ENCODE results near the gene ITPKB. TPM values are rescaled to one million over a fixed set of nuclear protein-coding genes. Genes with fewer than 3 reads are reported as not detected.

ITPKB gene
- polyA plus RNA-seq, 3 donors from 2014 or later: 14.1 to 37.8 (median 18.7) TPM

DNA sequence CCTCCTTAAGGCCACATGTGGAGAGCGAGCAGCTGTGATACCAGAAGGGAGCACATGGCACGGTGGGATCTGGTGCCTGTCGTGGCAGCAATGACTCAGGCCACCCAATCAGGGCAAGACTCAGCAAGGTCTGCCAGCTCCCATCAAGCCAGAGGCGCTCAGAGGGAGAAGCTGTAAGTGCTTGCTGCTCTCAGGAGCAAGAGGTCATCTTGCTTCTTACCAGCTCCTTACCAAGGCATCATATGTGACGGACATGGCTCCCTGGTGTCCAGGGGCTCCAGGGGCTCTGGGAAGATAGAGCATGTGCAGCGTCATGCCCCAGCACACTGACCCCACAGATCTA is 72.9 kb downstream of the ITPKB start:
- H3K36me3 Mint-ChIP-seq: no peaks in the 10 kb centered on the region

GRCh38 chr1:226665505-226666163 is 73.4 kb downstream of the ITPKB start:
- Mint-ChIP-seq H3K4me1 (peaks cover 91 to 94% of the 10 kb centered on the region in 2 donors), H3K36me3 (no peaks in the 10 kb centered on the region), H3K4me3 (peak overlapping the region; percentile 63 to 74 (median 69)), H3K27ac (peak overlapping the region in 4 of 6 donors; percentile 99 to 100 (median 100)), H3K27me3 (ENCODE audit: low read depth in 3 of 3) (peaks cover 17 to 28% (median 17%) of the 10 kb centered on the region in 3 donors), H3K9me3 (no peaks in the 10 kb centered on the region)
- DNase-seq: peak in 1 of 3 donors; percentile 48

More for the DNA sequence above, 72.9 kb downstream of the ITPKB start:
- Mint-ChIP-seq H3K4me1 (peaks cover 90 to 94% of the 10 kb centered on the region in 2 donors), H3K27ac (peak overlapping the region in 4 of 6 donors; percentile 99 to 100 (median 100)), H3K27me3 (ENCODE audit: low read depth in 3 of 3) (peaks cover 16 to 28% (median 17%) of the 10 kb centered on the region in 3 donors), H3K9me3 (no peaks in the 10 kb centered on the region), H3K4me3 (peak overlapping the region; percentile 63 to 74 (median 69))
- no peak for DNase-seq

GRCh38 chr1:226664413-226665101 is 74.5 kb downstream of the ITPKB start:
- peaks cover 0 to 3% (median 0%) of the 10 kb centered on the region in 3 donors for H3K36me3 Mint-ChIP-seq
- no peak for DNase-seq
- peak overlapping the region in 4 of 6 donors; percentile 99 to 100 (median 100) for H3K27ac Mint-ChIP-seq
- H3K9me3 Mint-ChIP-seq: no peaks in the 10 kb centered on the region
- peak overlapping the region; percentile 73 to 87 (median 81) for H3K4me3 Mint-ChIP-seq
- peaks cover 17 to 31% (median 20%) of the 10 kb centered on the region in 3 donors for H3K27me3 Mint-ChIP-seq (ENCODE audit: low read depth in 3 of 3)
- peaks cover 95 to 99% of the 10 kb centered on the region in 2 donors for H3K4me1 Mint-ChIP-seq

- H3K9me3 Mint-ChIP-seq: no peaks in the 10 kb centered on the region
- peaks cover 17 to 31% (median 20%) of the 10 kb centered on the region in 3 donors for H3K27me3 Mint-ChIP-seq (ENCODE audit: low read depth in 3 of 3)
- peak overlapping the region; percentile 73 to 87 (median 81) for H3K4me3 Mint-ChIP-seq
- H3K4me1 Mint-ChIP-seq: peaks cover 94 to 95% of the 10 kb centered on the region in 2 donors
- peak overlapping the region in 4 of 6 donors; percentile 99 to 100 (median 100) for H3K27ac Mint-ChIP-seq
- H3K36me3 Mint-ChIP-seq: peaks cover 0 to 3% (median 0%) of the 10 kb centered on the region in 3 donors
- no peak for DNase-seq
These were observed 75.8 kb downstream of the ITPKB start for GRCh38 chr1:226663327-226663704.

- no peaks in the 10 kb centered on the region for H3K9me3 Mint-ChIP-seq
- DNase-seq: peak; percentile 94 to 96 (median 94)
- H3K4me3 Mint-ChIP-seq: peak overlapping the region; percentile 73 to 87 (median 81)
- peaks cover 0 to 3% (median 0%) of the 10 kb centered on the region in 3 donors for H3K36me3 Mint-ChIP-seq
- peak overlapping the region in 4 of 6 donors; percentile 99 to 100 (median 100) for H3K27ac Mint-ChIP-seq
- peaks cover 17 to 31% (median 20%) of the 10 kb centered on the region in 3 donors for H3K27me3 Mint-ChIP-seq (ENCODE audit: low read depth in 3 of 3)
- peaks cover 89 to 95% of the 10 kb centered on the region in 2 donors for H3K4me1 Mint-ChIP-seq
These were observed 76.3 kb downstream of the ITPKB start for GRCh38 chr1:226662642-226663326.

DNA sequence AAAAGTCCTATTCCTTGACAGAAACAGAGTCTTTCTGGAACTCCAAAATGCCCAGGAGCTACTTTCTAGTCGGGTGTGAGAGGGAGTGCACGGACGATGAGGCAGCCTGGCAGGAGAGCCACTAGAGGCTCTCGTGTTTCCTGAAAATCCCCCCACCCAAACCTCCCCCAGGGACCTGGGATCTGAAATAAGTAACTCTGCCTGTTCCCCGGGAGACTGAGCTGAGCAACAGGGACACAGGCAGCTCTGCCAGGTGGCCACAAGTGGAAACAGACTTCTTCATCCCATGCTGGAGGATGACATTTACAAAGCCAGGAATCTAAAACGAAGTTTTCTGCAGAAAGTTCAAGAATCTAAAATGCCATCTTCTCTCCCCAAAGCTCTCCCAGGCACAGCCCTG is 77.1 kb downstream of the ITPKB start:
- H3K4me1 Mint-ChIP-seq: peaks cover 81 to 88% of the 10 kb centered on the region in 2 donors
- DNase-seq: no peak
- H3K36me3 Mint-ChIP-seq: peaks cover 0 to 3% (median 0%) of the 10 kb centered on the region in 3 donors
- H3K4me3 Mint-ChIP-seq: peak overlapping the region; percentile 73 to 87 (median 81)
- H3K27ac Mint-ChIP-seq: peak overlapping the region in 4 of 6 donors; percentile 99 to 100 (median 100)
- H3K9me3 Mint-ChIP-seq: no peaks in the 10 kb centered on the region
- peaks cover 17 to 28% (median 20%) of the 10 kb centered on the region in 3 donors for H3K27me3 Mint-ChIP-seq (ENCODE audit: low read depth in 3 of 3)

GRCh38 chr1:226661271-226661670 is 77.8 kb downstream of the ITPKB start:
- H3K4me3 Mint-ChIP-seq: peak overlapping the region; percentile 73 to 87 (median 81)
- peaks cover 0 to 3% (median 0%) of the 10 kb centered on the region in 3 donors for H3K36me3 Mint-ChIP-seq
- peaks cover 17 to 27% (median 17%) of the 10 kb centered on the region in 3 donors for H3K27me3 Mint-ChIP-seq (ENCODE audit: low read depth in 3 of 3)
- peak overlapping the region in 4 of 6 donors; percentile 99 to 100 (median 100) for H3K27ac Mint-ChIP-seq
- DNase-seq: no peak
- no peaks in the 10 kb centered on the region for H3K9me3 Mint-ChIP-seq
- peaks cover 74 to 81% of the 10 kb centered on the region in 2 donors for H3K4me1 Mint-ChIP-seq

- no peaks in the 10 kb centered on the region for H3K9me3 Mint-ChIP-seq
- H3K4me3 Mint-ChIP-seq: peak overlapping the region; percentile 73 to 87 (median 81)
- H3K27ac Mint-ChIP-seq: peak overlapping the region in 4 of 6 donors; percentile 99 to 100 (median 100)
- peaks cover 67 to 74% of the 10 kb centered on the region in 2 donors for H3K4me1 Mint-ChIP-seq
- peak in 1 of 3 donors; percentile 50 for DNase-seq
- peaks cover 17 to 23% (median 17%) of the 10 kb centered on the region in 3 donors for H3K27me3 Mint-ChIP-seq (ENCODE audit: low read depth in 3 of 3)
- H3K36me3 Mint-ChIP-seq: peaks cover 0 to 3% (median 0%) of the 10 kb centered on the region in 3 donors
These were observed 78.5 kb downstream of the ITPKB start for GRCh38 chr1:226660410-226661182.

- Mint-ChIP-seq H3K4me3 (peak overlapping the region in 1 of 5 donors; percentile 80), H3K27ac (peak overlapping the region in 4 of 6 donors; percentile 99 to 100 (median 100)), H3K9me3 (no peaks in the 10 kb centered on the region), H3K4me1 (peaks cover 58 to 65% of the 10 kb centered on the region in 2 donors), H3K36me3 (peaks cover 0 to 3% (median 0%) of the 10 kb centered on the region in 3 donors), H3K27me3 (ENCODE audit: low read depth in 3 of 3) (peaks cover 17 to 22% (median 17%) of the 10 kb centered on the region in 3 donors)
- no peak for DNase-seq
These were observed 79.4 kb downstream of the ITPKB start for GRCh38 chr1:226659641-226660040.

- Mint-ChIP-seq H3K36me3 (peaks cover 0 to 3% (median 0%) of the 10 kb centered on the region in 3 donors), H3K4me1 (peaks cover 53 to 60% of the 10 kb centered on the region in 2 donors), H3K4me3 (no peak overlapping the region), H3K9me3 (no peaks in the 10 kb centered on the region), H3K27ac (peak overlapping the region in 4 of 6 donors; percentile 65 to 100 (median 72)), H3K27me3 (ENCODE audit: low read depth in 3 of 3) (peaks cover 14 to 22% (median 17%) of the 10 kb centered on the region in 3 donors)
- no peak for DNase-seq
These were observed 79.9 kb downstream of the ITPKB start for GRCh38 chr1:226659136-226659535.

- Mint-ChIP-seq H3K27me3 (ENCODE audit: low read depth in 3 of 3) (peaks cover 14 to 25% (median 17%) of the 10 kb centered on the region in 3 donors), H3K27ac (peak overlapping the region in 4 of 6 donors; percentile 65 to 100 (median 72)), H3K4me3 (no peak overlapping the region), H3K9me3 (no peaks in the 10 kb centered on the region), H3K36me3 (peaks cover 0 to 3% (median 0%) of the 10 kb centered on the region in 3 donors), H3K4me1 (peaks cover 48 to 55% of the 10 kb centered on the region in 2 donors)
- DNase-seq: no peak
These were observed 80.4 kb downstream of the ITPKB start for GRCh38 chr1:226658546-226659125.

- Mint-ChIP-seq H3K27ac (peak overlapping the region in 1 of 6 donors; percentile 56), H3K4me3 (peak overlapping the region in 1 of 5 donors; percentile 21), H3K27me3 (ENCODE audit: low read depth in 3 of 3) (peaks cover 9 to 25% (median 15%) of the 10 kb centered on the region in 3 donors), H3K4me1 (peaks cover 41 to 49% of the 10 kb centered on the region in 2 donors), H3K36me3 (peaks cover 0 to 3% (median 0%) of the 10 kb centered on the region in 3 donors), H3K9me3 (no peaks in the 10 kb centered on the region)
- DNase-seq: no peak
These were observed 81.1 kb downstream of the ITPKB start for GRCh38 chr1:226657895-226658545.
